ENCODE measurements around the gene TMEM63A.

DNA sequence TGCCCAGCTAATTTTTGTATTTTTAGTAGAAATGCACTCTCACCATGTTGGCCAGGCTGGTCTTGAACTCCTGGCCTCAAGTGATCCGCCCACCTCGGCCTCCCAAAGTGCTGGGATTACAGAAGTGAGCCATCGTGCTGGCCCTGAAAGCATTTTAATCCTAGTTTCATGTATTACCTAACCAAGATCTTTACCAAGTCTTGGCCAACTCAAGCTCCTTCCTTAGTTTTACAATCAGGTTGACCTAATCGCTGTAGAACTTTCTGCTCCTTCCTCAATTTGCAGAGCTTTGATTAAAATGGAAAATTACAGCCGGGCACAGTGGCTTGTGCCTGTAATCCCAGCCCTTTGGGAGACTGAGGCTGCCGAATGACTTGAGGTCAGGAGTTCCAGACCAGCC lies 3.2 kb upstream of the TMEM63A start:
- TF ChIP-seq POLR2A (IDR thresholded peaks at IDR 0.05): no peak
- TF ChIP-seq CTCF (IDR thresholded peaks at IDR 0.05): no peak
- TF ChIP-seq POLR2AphosphoS5 (IDR thresholded peaks at IDR 0.05): no peak
